Upper lobe of left lung (tissue), 6 donors: ENCODE data around the gene MPO. TPM values are rescaled to one million over a fixed set of nuclear protein-coding genes. Genes with fewer than 3 reads are reported as not detected.

Experiments
- ATAC-seq, 2 donors: fragments of 200-7000 bp; cut with Tn5 transposase; one replicate each; pipeline ENCODE4 v1.9.1; 2022; ENCODE audit warnings: mild to moderate bottlenecking in 2 of 2, moderate library complexity in 2 of 2; ENCODE audit not compliant: low FRiP score in 2 of 2
- DNase-seq, 2 donors: peaks; one replicate each; pipeline ENCODE4 v3.0.0-alpha.2; 2019 to 2020
- H3K27ac ChIP-seq, 4 donors: fragments of 200-600 bp; sonication (generic); one replicate each; pipeline ENCODE4 v1.5.1; 2016 to 2019
- H3K27me3 ChIP-seq, 4 donors: fragments of 200-600 bp; sonication (generic); one replicate each; pipeline ENCODE4 v1.5.1; 2017 to 2019
- H3K36me3 ChIP-seq, 4 donors: fragments of 200-600 bp; sonication (generic); one replicate each; pipeline ENCODE4 v1.5.1; 2016 to 2019
- H3K4me1 ChIP-seq, 4 donors: fragments of 200-600 bp; sonication (generic); one replicate each; pipeline ENCODE4 v1.5.1; 2018 to 2019
- H3K4me3 ChIP-seq, 4 donors: fragments of 200-600 bp; sonication (generic); one replicate each; pipeline ENCODE4 v1.5.1; 2017 to 2019; ENCODE audit warnings: mild to moderate bottlenecking in 2 of 4, moderate library complexity in 1 of 4
- H3K9me3 ChIP-seq, 4 donors: fragments of 200-600 bp; sonication (generic); one replicate each; pipeline ENCODE4 v1.5.1; 2018 to 2019
- EP300 ChIP-seq, 4 donors: sonication (generic); formaldehyde crosslinking; IDR thresholded peaks; one replicate each; pipeline ENCODE4 v1.5.1; 2017; ENCODE audit warnings: antibody characterized with exemption in 4 of 4, control low read depth in 2 of 4
- POLR2A ChIP-seq, 4 donors: fragments of 450-650 bp; IDR thresholded peaks; one replicate each; pipeline ENCODE4 v1.5.1; 2016 to 2017; ENCODE audit warnings: antibody characterized with exemption in 4 of 4, mild to moderate bottlenecking in 2 of 4
- POLR2AphosphoS5 ChIP-seq, 2 donors: sonication (generic); formaldehyde crosslinking; IDR thresholded peaks; one replicate each; pipeline ENCODE4 v1.5.1; 2017; ENCODE audit warnings: antibody characterized with exemption in 2 of 2
- WGBS, 2 donors: methylation state at CpG; one replicate each; pipeline ENCODE4 v1.1.5; 2017 to 2018; 5-methylcytosine and 5-hydroxymethylcytosine counted together
- total RNA-seq, 6 donors: library from RNA; depleted of rRNA in 4 of 6; stranded (reverse); fragments of >200 nt in 4 of 6; gene quantifications; one replicate each; pipeline versions ENCODE4 v1.1.0 to v1.2.1, GENCODE V29; 2016 to 2021
- TF ChIP-seq, protein P1 (sequence below), 6 experiments: fragments of 450-650 bp in 4 of 6; fragments of 200-600 bp in 2 of 6; sonication (generic) in 2 of 6; IDR thresholded peaks; one replicate each; pipeline ENCODE4 v1.5.1; 2016 to 2019; ENCODE audit warnings: antibody characterized with exemption in 6 of 6
- donor health status: DM: no; HTN: no; CAD: no; lungs with moderate emphysema.
- donor health status: DM: no; HTN: yes; CAD: no; lungs with severe emphysema.

MPO gene
- total RNA-seq, 6 donors from 2014 or later: 0.71 to 4.6 (median 1.0) TPM

- no peak overlapping the region for H3K4me3 ChIP-seq
- no peak overlapping the region for H3K27ac ChIP-seq
- H3K4me1 ChIP-seq: no peaks in the 10 kb centered on the region
- H3K36me3 ChIP-seq: no peaks in the 10 kb centered on the region
- WGBS, 2 donors: 81 to 89% methylated on average over 11 of the region's 11 CpGs
- no peak for DNase-seq
- H3K27me3 ChIP-seq: no peaks in the 10 kb centered on the region
- no peaks in the 10 kb centered on the region for H3K9me3 ChIP-seq
- no peak for TF ChIP-seq POLR2A (IDR thresholded peaks at IDR 0.05)
- TF ChIP-seq POLR2AphosphoS5 (IDR thresholded peaks at IDR 0.05): no peak
- no peak for TF ChIP-seq EP300 (IDR thresholded peaks at IDR 0.05)
- TF ChIP-seq, protein P1, sequence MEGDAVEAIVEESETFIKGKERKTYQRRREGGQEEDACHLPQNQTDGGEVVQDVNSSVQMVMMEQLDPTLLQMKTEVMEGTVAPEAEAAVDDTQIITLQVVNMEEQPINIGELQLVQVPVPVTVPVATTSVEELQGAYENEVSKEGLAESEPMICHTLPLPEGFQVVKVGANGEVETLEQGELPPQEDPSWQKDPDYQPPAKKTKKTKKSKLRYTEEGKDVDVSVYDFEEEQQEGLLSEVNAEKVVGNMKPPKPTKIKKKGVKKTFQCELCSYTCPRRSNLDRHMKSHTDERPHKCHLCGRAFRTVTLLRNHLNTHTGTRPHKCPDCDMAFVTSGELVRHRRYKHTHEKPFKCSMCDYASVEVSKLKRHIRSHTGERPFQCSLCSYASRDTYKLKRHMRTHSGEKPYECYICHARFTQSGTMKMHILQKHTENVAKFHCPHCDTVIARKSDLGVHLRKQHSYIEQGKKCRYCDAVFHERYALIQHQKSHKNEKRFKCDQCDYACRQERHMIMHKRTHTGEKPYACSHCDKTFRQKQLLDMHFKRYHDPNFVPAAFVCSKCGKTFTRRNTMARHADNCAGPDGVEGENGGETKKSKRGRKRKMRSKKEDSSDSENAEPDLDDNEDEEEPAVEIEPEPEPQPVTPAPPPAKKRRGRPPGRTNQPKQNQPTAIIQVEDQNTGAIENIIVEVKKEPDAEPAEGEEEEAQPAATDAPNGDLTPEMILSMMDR (IDR thresholded peaks at IDR 0.05): no peak
- ATAC-seq: no peak
Observed at GRCh38 chr17:58262149-58262548, 18.6 kb downstream of the MPO start.

GRCh38 chr17:58254803-58255202 lies 25.9 kb downstream of the MPO start:
- Histone ChIP-seq H3K27ac (no peak overlapping the region), H3K9me3 (no peaks in the 10 kb centered on the region), H3K36me3 (no peaks in the 10 kb centered on the region), H3K4me3 (no peak overlapping the region), H3K4me1 (peaks cover 1 to 2% (median 1%) of the 10 kb centered on the region in 4 donors), H3K27me3 (no peaks in the 10 kb centered on the region)
- 33 to 35% methylated on average over 5 to 8 of the region's 8 CpGs for WGBS, 2 donors
- DNase-seq (no peak), ATAC-seq (no peak)
- TF ChIP-seq POLR2AphosphoS5 (IDR thresholded peaks at IDR 0.05) (no peak), EP300 (IDR thresholded peaks at IDR 0.05) (no peak), POLR2A (IDR thresholded peaks at IDR 0.05) (no peak)
- TF ChIP-seq, protein P1 (IDR thresholded peaks at IDR 0.05): no peak

GRCh38 chr17:58253082-58253481 lies 27.7 kb downstream of the MPO start:
- H3K9me3 ChIP-seq: no peaks in the 10 kb centered on the region
- no peak overlapping the region for H3K4me3 ChIP-seq
- TF ChIP-seq, protein P1 (IDR thresholded peaks at IDR 0.05): no peak
- TF ChIP-seq EP300 (IDR thresholded peaks at IDR 0.05): no peak
- ATAC-seq (no peak), DNase-seq (no peak)
- peaks cover 10 to 13% (median 11%) of the 10 kb centered on the region in 4 donors for H3K4me1 ChIP-seq
- WGBS, 2 donors: 79 to 91% methylated on average over 3 of the region's 3 CpGs
- peaks cover 0 to 4% (median 1%) of the 10 kb centered on the region in 4 donors for H3K27me3 ChIP-seq
- no peak overlapping the region for H3K27ac ChIP-seq
- no peaks in the 10 kb centered on the region for H3K36me3 ChIP-seq

DNA sequence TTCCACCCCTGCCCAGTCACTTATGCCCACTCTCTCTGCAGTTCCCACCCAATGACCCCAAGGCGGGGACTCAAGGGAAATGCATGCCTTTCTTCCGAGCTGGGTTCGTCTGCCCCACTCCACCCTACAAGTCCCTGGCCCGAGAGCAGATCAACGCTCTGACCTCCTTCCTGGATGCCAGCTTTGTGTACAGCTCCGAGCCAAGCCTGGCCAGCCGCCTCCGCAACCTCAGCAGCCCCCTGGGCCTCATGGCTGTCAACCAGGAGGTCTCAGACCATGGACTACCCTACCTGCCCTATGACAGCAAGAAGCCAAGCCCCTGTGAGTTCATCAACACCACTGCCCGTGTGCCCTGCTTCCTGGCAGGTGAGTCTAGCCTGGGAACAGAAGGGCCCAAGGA lies 28.6 kb downstream of the MPO start:
- ATAC-seq (no peak), DNase-seq (peak in 1 of 2 donors; percentile 43)
- H3K27me3 ChIP-seq: peaks cover 0 to 4% (median 1%) of the 10 kb centered on the region in 4 donors
- no peaks in the 10 kb centered on the region for H3K36me3 ChIP-seq
- TF ChIP-seq EP300 (IDR thresholded peaks at IDR 0.05): no peak
- no peak for TF ChIP-seq POLR2A (IDR thresholded peaks at IDR 0.05)
- TF ChIP-seq POLR2AphosphoS5 (IDR thresholded peaks at IDR 0.05): no peak
- TF ChIP-seq, protein P1 (IDR thresholded peaks at IDR 0.05): no peak
- no peak overlapping the region for H3K27ac ChIP-seq
- no peak overlapping the region for H3K4me3 ChIP-seq
- WGBS, 2 donors: 57 to 69% methylated on average over 7 to 8 of the region's 9 CpGs
- H3K4me1 ChIP-seq: peaks cover 10 to 13% (median 11%) of the 10 kb centered on the region in 4 donors
- H3K9me3 ChIP-seq: no peaks in the 10 kb centered on the region

DNA sequence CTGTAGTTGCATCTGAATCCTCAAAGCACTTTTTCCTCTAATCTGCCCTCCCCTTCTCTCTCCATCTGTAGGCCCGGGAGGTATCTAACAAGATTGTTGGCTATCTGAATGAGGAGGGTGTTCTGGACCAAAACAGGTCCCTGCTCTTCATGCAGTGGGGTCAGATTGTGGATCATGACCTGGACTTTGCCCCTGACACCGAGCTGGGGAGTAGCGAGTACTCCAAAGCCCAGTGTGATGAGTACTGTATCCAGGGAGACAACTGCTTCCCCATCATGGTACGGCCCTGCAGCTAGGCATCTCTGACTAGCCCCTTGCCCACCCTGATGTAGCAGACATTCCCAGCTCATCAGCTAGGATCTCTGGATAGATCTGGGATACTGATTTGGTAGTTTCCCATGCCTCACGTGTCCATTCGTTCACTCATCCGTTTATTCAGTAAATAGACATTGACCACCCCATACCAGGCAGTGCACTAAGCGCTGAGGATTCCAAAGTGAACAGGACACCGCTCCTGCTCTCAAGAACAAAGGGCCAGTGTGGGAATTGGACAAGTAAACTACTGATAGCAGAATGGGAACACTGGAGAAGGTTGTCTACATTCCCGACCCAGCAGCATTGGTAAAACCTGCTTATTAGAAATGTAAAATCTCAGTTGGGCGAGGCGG lies 30.3 kb downstream of the MPO start:
- 86 to 94% methylated on average over 9 to 12 of the region's 12 CpGs for WGBS, 2 donors
- H3K9me3 ChIP-seq: no peaks in the 10 kb centered on the region
- TF ChIP-seq POLR2A (IDR thresholded peaks at IDR 0.05): no peak
- no peak for TF ChIP-seq POLR2AphosphoS5 (IDR thresholded peaks at IDR 0.05)
- no peak for TF ChIP-seq EP300 (IDR thresholded peaks at IDR 0.05)
- TF ChIP-seq, protein P1 (IDR thresholded peaks at IDR 0.05): no peak
- no peak overlapping the region for H3K4me3 ChIP-seq
- DNase-seq: no peak
- no peak for ATAC-seq
- no peak overlapping the region for H3K27ac ChIP-seq
- peaks cover 0 to 4% (median 1%) of the 10 kb centered on the region in 4 donors for H3K27me3 ChIP-seq
- peaks cover 10 to 13% (median 11%) of the 10 kb centered on the region in 4 donors for H3K4me1 ChIP-seq
- no peaks in the 10 kb centered on the region for H3K36me3 ChIP-seq
